ENCODE measurements around the gene NPRL2.

Gene NPRL2

GRCh38 chr3:50373146-50374051, 22.8 kb upstream of the NPRL2 start:
- DNase-seq, result no peak

DNA sequence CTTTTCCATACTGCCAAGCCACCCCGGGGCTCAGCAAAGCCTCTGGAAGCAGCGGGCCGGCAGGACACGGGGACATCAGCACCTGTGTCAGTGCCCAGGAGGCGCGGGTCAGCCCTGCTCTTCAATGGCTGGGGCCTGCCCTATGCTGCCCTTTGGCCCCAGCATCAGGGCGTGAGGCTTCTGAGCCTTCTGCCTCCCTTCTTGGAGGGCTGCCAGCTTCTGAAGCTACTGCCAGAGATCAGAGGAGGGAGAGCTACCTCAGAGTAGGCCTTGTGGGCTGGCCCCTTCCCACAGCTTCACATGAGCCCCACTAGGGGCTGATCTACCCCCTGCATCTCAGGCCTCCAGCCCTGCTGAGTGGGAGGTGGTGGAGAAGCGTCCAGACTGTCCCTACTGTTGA, 21.8 kb upstream of the NPRL2 start:
- peak; percentile 18 for DNase-seq

GRCh38 chr3:50371133-50371685, 20.6 kb upstream of the NPRL2 start:
- no peak for DNase-seq

- DNase-seq, result peak; percentile 9
Measured at GRCh38 chr3:50370594-50370993, 20.0 kb upstream of the NPRL2 start.

- no peak for DNase-seq
Measured at GRCh38 chr3:50369012-50369670, 18.6 kb upstream of the NPRL2 start.

GRCh38 chr3:50365842-50366220, 15.3 kb upstream of the NPRL2 start:
- DNase-seq, result no peak

GRCh38 chr3:50365080-50365841, 14.7 kb upstream of the NPRL2 start:
- DNase-seq, result no peak

DNA sequence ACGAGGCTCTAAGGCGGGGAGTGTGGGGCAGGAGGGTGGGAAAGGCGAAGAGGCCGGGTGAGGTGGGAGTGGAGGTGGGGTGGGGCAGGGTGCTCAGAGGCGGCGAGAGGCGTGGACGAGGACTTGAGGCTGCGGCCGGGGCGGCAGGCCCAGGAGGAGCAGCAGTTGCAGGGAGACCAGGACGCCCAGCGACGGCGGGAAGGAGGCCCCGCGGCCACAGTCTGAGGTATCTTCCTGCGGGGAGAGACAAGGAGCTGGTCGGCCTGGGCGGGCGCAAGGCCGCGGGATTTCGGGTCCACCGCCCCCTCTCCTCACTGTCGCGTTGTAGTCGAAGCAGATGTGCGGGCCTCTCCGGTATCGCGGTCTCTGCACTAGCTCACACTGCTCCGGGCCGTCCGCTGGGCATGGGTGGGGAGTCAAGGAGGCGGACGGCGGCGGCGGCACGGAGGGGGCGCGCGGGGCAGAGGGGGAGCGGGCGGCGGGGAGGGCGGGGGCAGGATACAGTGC, 14.1 kb upstream of the NPRL2 start:
- no peak for DNase-seq

- no peak for DNase-seq
Measured at GRCh38 chr3:50359760-50360110, 9.2 kb upstream of the NPRL2 start.

DNA sequence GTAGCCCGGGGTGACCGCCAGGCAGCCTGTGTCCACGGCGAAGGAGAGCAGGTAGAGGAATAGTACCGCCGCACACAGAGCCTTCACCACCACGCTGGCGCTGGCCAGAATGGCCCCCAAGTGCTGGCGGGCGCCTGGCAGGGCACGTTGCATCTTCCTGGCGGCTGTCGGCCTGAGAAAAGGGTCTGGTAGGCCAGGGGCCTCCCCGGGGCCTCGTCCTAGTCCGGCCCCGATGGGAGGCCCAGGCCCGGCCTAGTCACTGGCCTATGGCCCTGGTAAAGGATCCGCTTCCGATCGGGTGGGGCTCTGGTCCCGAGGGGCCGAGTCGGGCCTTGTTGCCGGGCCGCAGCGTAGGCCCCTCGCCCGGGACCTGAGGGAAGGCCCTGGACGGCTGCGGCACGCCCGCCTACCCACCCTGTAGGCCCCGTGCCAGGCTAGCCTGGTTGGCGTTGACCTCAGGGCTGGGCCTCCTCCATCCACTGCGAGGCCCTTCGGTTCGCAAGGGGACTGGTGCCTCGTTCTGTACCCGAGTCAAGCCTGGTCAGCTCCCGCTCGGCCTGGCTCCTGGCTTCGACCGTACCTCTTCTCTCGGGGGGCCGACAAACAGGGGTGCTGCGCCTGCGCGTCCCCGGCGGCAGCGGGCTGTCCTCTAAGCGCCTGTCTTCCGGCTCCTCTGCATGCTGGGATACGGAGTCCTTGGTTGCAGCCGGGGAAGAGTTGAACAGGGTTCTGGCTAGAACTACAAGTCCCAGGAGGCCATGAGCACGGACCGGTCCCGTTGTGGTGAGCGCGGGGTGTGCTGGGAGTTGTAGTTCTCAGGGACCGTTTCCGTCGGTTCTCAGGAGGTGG, 8.6 kb upstream of the NPRL2 start, which contains the start of gene TMEM115:
Gene TMEM115, minus strand, starts transcription at position 611 of the 849 bp plus-strand sequence. Its CDS starts 458 bp downstream, at position 153.
- peak; percentile 96 for DNase-seq

GRCh38 chr3:50358355-50358910, 7.9 kb upstream of the NPRL2 start:
- DNase-seq, result no peak

DNA sequence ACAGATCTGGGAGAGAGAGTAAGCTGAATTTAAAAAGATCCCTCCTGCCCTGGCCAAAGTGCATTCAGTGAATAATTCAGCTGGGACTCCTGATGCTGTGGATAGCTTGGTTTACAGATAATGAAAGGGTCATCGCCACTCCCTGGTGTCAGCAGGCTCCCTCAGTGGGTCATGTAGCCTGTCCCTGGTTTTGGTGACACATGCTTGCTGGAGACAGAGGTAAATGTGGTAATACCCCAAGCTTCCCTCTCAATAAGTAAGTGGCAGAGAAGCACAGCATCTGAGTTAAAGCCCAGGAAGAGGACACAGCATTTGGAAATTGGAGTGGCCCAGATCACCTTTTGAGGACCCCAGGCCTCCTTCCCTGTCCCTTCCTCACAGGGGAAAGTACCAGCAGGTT, 6.9 kb upstream of the NPRL2 start:
- DNase-seq, result no peak

DNA sequence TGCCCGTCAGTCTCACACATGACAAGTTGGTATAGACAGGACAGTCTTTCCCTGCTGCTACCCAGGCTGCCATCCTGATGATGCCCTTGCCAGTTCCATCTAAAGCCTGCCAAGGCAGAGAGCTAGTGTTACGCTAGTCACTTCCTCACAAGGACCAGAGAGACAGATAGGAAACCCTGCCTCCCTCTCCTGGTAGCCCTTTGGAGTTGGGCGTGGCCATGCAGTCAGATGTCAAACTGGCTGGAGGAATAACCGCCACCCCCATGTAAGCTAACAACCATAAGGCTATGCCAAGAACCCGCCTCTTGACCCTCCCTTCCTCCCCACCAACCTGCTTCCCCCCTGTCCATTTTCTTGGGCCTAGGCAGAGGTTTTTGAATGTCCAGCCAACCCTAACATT, 6.0 kb upstream of the NPRL2 start:
- no peak for DNase-seq

DNA sequence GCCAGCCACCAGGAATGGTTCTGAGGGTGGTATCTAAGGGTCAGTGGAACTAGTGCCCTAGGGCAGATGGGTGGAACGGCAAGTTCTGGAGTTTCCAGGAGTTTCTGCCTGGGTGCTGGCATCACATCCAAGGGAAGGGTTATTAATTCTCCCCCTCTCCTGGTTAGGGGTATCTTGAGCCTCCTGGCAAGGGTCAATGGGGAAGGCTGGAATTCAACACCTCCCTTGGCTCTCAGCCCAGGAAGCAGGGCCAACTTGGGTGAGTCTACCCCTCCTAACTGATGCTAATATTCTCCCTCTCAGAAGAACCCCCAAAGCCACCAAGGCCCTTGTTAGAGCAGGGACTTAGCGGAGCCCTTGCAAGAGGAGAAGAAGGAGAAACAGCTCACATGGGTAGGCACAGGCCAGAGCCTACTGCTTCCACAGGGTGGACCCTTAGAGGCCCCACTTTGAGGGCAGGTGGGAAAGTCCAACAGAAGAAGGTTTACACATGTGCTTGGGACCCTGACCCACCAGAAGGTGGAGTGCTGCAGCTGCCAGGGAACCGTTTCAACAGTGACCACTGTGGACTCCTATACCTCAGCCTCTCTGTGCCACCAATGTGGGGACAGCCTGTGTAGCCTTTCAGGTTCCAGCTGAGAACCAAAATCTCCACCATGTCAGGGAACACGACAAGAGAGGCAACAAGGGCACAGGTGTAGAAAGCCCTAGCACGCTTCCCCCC, 5.4 kb upstream of the NPRL2 start:
- DNase-seq, result no peak

- no peak for DNase-seq
Measured at GRCh38 chr3:50354850-50355249, 4.3 kb upstream of the NPRL2 start.

GRCh38 chr3:50354186-50354764, 3.7 kb upstream of the NPRL2 start:
- DNase-seq, result no peak

GRCh38 chr3:50353245-50354004, 2.9 kb upstream of the NPRL2 start:
- no peak for DNase-seq

- DNase-seq, result peak; percentile 6
Measured at GRCh38 chr3:50352781-50353180, 2.2 kb upstream of the NPRL2 start.

- DNase-seq, result no peak
Measured at GRCh38 chr3:50351323-50351697, 735 bp upstream of the NPRL2 start.

DNA sequence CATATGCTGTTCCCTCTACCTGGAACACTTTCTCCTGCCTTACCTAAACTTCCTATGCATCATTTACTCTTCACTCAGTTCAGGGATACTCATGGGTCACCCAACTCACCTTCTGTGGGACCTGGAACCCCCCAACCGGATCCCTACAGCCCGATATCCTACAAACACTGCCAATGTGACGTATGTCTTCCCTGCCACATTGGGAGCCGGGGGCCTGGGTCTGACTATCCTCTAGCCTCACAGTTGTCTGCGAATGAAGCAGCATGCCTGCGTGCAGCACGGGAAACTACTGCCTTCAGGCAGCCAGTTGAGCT, 405 bp downstream of the NPRL2 start:
- DNase-seq, result no peak
